Skeletal muscle tissue (tissue), 4 donors: Measurements from ENCODE around the gene SEMA5B. TPM values are rescaled to one million over a fixed set of nuclear protein-coding genes. Genes with fewer than 3 reads are reported as not detected.

Experiments used
- H3K27ac ChIP-seq: one replicate; pipeline ENCODE4 v1.7.0; 2013; ENCODE audit warnings: mild to moderate bottlenecking, low read depth, low read length, inconsistent platforms
- H3K27me3 ChIP-seq, 3 donors: one replicate each; pipeline ENCODE4 v1.7.0; 2013; ENCODE audit warnings: low read length in 3 of 3; ENCODE audit not compliant: control insufficient read depth in 3 of 3, insufficient read depth in 3 of 3
- H3K36me3 ChIP-seq, 3 donors: one replicate each; pipeline ENCODE4 v1.7.0; 2013; ENCODE audit warnings: low read length in 3 of 3; ENCODE audit not compliant: control insufficient read depth in 3 of 3, insufficient read depth in 3 of 3
- H3K4me1 ChIP-seq, 3 donors: one replicate each; pipeline ENCODE4 v1.7.0; 2013; ENCODE audit warnings: low read length in 3 of 3, mild to moderate bottlenecking in 3 of 3; ENCODE audit not compliant: control insufficient read depth in 3 of 3, insufficient read depth in 3 of 3
- H3K4me3 ChIP-seq, 3 donors: one replicate each; pipeline ENCODE4 v1.7.0; 2013; ENCODE audit warnings: low read length in 3 of 3
- H3K9ac ChIP-seq, 3 donors: one replicate each; pipeline ENCODE4 v1.7.0; 2013; ENCODE audit warnings: low read length in 3 of 3, mild to moderate bottlenecking in 3 of 3, moderate library complexity in 2 of 3, low read depth in 1 of 3
- H3K9me3 ChIP-seq, 3 donors: one replicate each; pipeline ENCODE4 v1.7.0; 2013; ENCODE audit warnings: low read length in 3 of 3; ENCODE audit not compliant: control insufficient read depth in 3 of 3
- total RNA-seq: library from RNA; depleted of rRNA; stranded (reverse); fragments of >200 nt; gene quantifications from one replicate; pipeline ENCODE4 v1.2.3, GENCODE V29; 2014
- donor health status: Osteomylitis.

SEMA5B gene
- total RNA-seq, 1 donor from 2014 or later, result 8.4 TPM

DNA sequence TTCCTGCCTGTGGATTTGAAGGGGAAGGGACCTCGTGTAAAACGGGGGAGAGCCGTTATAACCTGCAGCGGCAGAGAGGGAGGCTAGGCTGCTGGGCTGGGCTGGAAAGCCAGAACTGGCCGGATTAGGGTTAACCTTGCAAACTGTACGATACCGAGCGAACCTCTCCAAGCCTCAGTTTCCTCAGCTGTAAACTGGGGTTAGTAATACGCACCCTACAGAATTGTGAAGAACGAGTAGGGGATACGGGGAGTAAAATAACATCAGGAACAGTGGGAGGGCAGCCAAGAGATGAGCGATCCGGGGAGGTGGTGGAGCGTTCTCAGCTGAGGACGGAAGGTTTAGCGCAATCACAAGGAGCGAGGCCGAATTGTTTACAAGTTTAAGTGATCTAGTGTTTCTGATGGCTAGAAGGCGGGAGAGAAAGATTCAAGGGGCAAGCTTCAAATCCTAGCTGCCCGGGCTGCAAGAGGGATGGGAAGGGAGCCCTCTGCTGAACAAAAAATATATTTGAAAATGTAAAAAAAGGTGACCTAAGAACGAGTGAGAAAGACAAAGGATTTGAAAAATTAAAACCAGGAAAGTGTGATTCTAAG is 768 bp upstream of the SEMA5B start:
- H3K9ac ChIP-seq, result peak overlapping the region in 2 of 3 donors; percentile 36 to 60
- no peaks in the 10 kb centered on the region for H3K9me3 ChIP-seq
- peak overlapping the region; percentile 44 to 79 (median 68) for H3K4me3 ChIP-seq
- peaks cover 62 to 78% (median 70%) of the 10 kb centered on the region in 3 donors for H3K27me3 ChIP-seq
- no peaks in the 10 kb centered on the region for H3K36me3 ChIP-seq
- H3K4me1 ChIP-seq, result peaks cover 13 to 19% (median 15%) of the 10 kb centered on the region in 3 donors
- H3K27ac ChIP-seq, result peak overlapping the region; percentile 10

DNA sequence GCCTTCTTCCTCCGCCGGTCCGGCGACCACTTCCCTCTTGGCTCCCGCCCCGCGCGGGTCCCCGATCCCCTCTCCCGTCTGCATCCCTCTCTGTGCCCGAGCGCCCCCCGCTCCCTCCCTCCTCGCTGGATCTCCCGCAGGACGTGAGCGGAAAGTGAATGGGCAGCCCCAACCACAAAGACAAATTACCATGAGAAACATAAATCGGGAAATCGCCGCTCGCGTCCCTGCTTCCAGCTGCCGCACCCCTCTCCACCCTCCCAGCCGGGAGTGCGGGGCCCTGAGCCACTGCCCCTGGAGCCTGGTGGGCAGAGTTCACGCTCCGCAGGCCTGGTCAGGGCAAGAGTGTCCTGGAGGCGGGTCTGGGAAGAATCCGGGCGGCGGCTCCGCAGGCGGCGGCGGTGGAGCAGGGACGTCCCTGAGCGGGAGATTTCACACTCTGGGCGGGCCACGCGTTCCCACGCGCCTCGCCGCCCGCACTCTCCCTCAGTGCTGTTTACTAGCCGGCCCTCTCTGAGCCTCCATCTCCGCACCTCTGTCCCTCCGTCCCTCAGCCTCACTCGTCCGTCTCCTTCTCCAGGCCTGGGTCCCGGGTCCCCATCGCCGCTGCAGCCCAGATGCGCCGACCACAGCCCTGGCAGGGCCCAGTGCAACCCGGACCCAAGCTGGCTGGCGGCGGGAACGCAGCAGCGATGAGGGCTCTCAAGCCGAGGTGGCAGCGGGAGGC is 835 bp downstream of the SEMA5B start:
- Histone ChIP-seq H3K27ac (no peak overlapping the region), H3K4me3 (peak overlapping the region; percentile 49 to 79 (median 68)), H3K4me1 (peaks cover 13 to 19% (median 15%) of the 10 kb centered on the region in 3 donors), H3K36me3 (no peaks in the 10 kb centered on the region), H3K27me3 (peaks cover 52 to 68% (median 62%) of the 10 kb centered on the region in 3 donors), H3K9me3 (no peaks in the 10 kb centered on the region), H3K9ac (peak overlapping the region in 1 of 3 donors; percentile 60)

DNA sequence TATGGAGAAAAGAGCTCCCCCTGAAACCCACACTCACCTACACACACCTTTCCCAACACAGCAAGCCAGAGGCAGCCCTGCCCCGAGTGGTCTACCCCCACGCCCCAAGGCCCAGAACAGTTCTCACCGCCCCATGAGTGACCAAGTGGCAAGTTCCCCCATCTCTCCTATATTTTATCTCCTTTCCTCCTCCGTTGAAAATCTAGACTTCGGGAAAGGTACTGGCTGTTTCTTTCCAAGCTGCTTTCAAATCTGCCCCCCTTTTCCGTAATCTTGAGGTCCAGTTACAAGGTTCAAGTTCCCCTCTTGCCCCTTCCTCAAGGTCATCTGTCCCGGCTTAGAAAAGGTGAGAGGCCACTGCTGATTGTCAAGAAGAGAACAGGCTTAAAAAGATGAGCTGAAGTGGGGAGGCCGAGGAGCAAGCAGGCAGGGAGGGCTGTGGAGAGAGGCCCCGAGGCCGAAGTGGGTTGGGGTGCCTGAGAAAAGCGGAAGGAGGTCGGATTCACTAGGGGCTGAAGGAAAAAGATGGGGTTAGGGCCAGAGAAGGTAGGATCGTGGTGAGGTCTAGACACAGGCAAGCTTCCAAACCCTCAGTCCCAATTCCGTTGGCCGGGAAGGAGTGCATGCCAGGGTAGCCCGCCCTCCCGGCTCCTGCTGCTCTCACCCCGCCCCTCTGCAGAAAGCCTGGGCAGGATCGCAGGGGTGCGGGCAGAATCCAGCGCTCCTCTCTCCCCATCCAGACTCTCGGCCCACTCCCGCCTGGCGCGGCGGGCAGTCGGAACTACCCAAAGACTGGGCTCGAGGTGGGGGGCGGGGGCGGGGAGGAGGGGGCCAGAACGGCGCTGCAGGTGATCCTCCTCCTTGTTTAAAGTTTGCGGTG is 1.7 kb downstream of the SEMA5B start:
- H3K36me3 ChIP-seq, result no peaks in the 10 kb centered on the region
- no peak overlapping the region for H3K27ac ChIP-seq
- H3K9me3 ChIP-seq, result no peaks in the 10 kb centered on the region
- no peak overlapping the region for H3K9ac ChIP-seq
- H3K4me1 ChIP-seq, result peaks cover 13 to 19% (median 15%) of the 10 kb centered on the region in 3 donors
- peaks cover 48 to 63% (median 58%) of the 10 kb centered on the region in 3 donors for H3K27me3 ChIP-seq
- peak overlapping the region in 1 of 3 donors; percentile 68 for H3K4me3 ChIP-seq

DNA sequence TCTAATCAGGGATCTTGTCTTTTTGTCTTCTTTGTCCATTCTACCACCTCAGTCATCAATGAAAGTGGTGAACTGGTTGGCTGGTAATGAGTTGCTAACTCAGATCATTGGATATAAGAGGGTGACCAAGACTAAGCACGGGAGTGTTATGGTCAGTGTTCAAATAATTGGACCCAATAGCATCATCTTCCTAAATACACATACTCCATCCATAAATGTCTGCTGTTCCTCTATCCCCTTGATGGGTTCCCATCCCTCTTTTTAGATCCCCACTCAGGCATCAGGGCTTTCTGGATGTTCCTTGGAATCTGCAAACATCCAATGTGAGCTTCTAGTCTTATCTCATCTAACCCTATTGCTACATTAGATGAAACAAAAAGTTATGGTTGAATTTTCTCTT is 3.5 kb downstream of the SEMA5B start:
- Histone ChIP-seq H3K27ac (no peak overlapping the region), H3K4me3 (no peak overlapping the region), H3K36me3 (no peaks in the 10 kb centered on the region), H3K4me1 (peaks cover 13 to 19% (median 15%) of the 10 kb centered on the region in 3 donors), H3K9me3 (no peaks in the 10 kb centered on the region), H3K9ac (no peak overlapping the region), H3K27me3 (peaks cover 31 to 46% (median 42%) of the 10 kb centered on the region in 3 donors)

DNA sequence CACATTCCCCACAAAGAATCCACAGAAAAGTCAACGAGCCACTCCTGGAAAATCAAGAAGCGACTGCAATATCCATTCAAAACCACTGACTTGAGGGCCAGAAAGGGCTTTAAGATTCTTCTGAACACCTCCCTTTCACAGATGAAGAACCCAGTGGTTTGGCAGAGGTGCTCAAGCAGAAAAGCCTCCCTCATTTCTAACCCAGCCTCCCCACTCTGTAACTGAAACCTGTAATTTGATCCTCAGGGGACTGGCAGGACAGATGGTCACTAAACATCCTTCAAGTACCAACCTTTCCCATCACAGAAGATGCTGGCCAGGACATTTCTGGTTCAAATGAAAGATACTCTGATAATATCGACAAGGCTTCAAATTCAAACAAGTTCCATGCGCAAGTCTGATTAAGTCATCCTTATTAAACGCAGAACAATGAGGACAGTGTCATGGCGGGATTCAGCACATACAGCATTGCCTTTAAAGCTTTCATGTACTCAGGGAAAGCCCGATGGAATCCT is 5.5 kb downstream of the SEMA5B start:
- no peak overlapping the region for H3K9ac ChIP-seq
- H3K27me3 ChIP-seq, result peaks cover 22 to 30% (median 25%) of the 10 kb centered on the region in 3 donors

DNA sequence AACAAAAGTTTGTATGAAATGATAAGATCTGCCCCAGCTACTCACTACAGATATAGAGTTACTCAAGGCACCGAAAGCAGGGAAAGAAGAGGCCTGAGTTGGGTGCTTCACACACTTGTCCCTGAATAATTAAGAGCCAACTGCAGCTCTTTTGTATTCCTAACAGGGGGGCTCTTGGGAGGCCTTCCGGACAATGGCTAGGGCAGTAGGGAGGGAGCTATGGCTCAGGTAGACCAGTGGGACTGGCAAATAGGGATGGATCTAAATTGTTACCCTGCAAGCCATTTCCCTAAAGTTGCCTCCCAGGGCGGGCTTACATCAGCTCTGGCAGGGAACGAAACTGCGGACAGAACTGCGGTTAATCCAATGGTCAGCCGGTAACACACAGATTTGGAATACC is 6.2 kb downstream of the SEMA5B start:
- H3K27ac ChIP-seq, result no peak overlapping the region
- no peaks in the 10 kb centered on the region for H3K36me3 ChIP-seq
- no peak overlapping the region for H3K4me3 ChIP-seq
- peaks cover 15 to 23% (median 18%) of the 10 kb centered on the region in 3 donors for H3K27me3 ChIP-seq
- no peaks in the 10 kb centered on the region for H3K9me3 ChIP-seq
- H3K9ac ChIP-seq, result no peak overlapping the region
- H3K4me1 ChIP-seq, result peaks cover 0 to under 1% (median under 1%) of the 10 kb centered on the region in 3 donors

More for the DNA sequence above, 5.5 kb downstream of the SEMA5B start:
- Histone ChIP-seq H3K4me1 (peaks cover 6 to 7% (median 7%) of the 10 kb centered on the region in 3 donors), H3K27ac (no peak overlapping the region), H3K4me3 (no peak overlapping the region), H3K36me3 (no peaks in the 10 kb centered on the region), H3K9me3 (no peaks in the 10 kb centered on the region)

DNA sequence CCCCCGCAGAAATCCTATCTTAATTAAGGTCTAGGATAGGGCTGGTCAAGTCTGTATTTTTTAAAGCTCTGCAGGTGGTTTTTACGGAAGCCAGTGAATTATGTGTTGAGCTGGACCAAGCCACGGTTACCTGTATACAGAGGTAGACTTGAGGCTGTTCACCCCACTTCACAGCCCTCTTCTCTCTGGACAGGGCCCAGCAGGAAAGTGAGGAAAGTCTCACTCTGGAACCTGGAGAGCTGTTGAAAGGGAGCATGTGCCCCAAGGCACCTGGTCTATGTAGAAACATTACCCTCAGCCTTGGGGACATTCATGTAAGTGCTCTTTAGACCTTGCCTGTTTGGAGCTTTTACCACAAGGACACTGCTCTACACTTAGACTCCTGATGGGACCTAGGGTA is 6.9 kb downstream of the SEMA5B start:
- H3K4me3 ChIP-seq, result no peak overlapping the region
- no peaks in the 10 kb centered on the region for H3K4me1 ChIP-seq
- no peaks in the 10 kb centered on the region for H3K9me3 ChIP-seq
- H3K27me3 ChIP-seq, result peaks cover 10 to 18% (median 13%) of the 10 kb centered on the region in 3 donors
- no peak overlapping the region for H3K9ac ChIP-seq
- no peak overlapping the region for H3K27ac ChIP-seq
- H3K36me3 ChIP-seq, result no peaks in the 10 kb centered on the region

DNA sequence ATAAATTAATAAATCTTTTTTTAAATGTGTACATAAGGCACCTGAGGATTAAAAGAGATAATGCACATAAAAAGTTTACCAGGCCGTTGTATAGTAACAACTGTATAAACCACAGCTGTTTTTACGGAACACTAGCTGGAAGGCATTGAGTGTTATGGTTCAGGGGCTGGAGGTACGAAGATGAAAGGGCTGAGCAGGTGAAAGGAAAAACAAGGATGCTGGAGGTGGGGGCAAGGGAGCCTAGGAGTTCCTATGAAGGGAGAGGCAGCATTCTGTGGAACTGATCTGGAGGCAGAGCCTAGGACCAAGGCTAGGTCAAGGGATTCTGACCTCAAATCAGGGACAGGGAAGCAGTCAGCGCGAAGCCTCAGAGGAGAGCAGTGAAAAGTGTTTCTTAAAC is 8.0 kb downstream of the SEMA5B start:
- Histone ChIP-seq H3K9ac (no peak overlapping the region), H3K27ac (no peak overlapping the region), H3K27me3 (peaks cover 0 to 8% (median 8%) of the 10 kb centered on the region in 3 donors), H3K4me1 (no peaks in the 10 kb centered on the region), H3K36me3 (no peaks in the 10 kb centered on the region), H3K4me3 (no peak overlapping the region), H3K9me3 (no peaks in the 10 kb centered on the region)

DNA sequence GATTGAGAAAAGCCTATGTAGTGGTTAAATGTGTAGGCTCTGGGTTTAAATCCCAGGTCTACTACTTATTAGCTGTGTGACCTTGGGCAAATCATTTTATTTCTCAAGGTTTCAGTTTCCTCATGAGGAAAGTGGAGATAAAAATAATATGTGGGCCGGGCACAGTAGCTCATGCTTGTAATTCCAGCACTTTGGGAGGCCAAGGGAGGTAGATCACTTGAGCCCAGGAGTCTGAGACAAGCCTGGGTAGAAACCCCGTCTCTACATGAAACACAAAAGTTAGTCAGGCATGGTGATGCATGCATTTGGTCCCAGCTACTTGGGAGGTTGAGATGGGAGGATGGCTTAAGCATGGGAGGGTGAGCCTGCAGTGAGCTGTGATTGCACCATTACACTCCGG is 8.4 kb downstream of the SEMA5B start:
- Histone ChIP-seq H3K9ac (no peak overlapping the region), H3K27me3 (peaks cover 0 to 8% (median 5%) of the 10 kb centered on the region in 3 donors), H3K4me3 (no peak overlapping the region), H3K36me3 (no peaks in the 10 kb centered on the region), H3K4me1 (peaks cover 0 to 1% (median 0%) of the 10 kb centered on the region in 3 donors), H3K27ac (no peak overlapping the region), H3K9me3 (no peaks in the 10 kb centered on the region)
